K562 (cell line): ENCODE measurements around the gene PLCB3. TPM values are rescaled to one million over a fixed set of nuclear protein-coding genes. Genes with fewer than 3 reads are reported as not detected.
A peak's percentile ranks its signal among the peaks of the same experiment; 100 is the strongest.

Experiments
- BRCA1 ChIP-seq, 2 experiments: fragments of 450-650 bp in 1 of 2; sonication (generic) in 1 of 2; formaldehyde crosslinking in 1 of 2; IDR thresholded peaks; 2 replicates each; pipeline versions ENCODE4 v1.5.0 to v1.6.1; 2017 to 2020; ENCODE audit warnings: mild to moderate bottlenecking in 1 of 2, missing genetic modification reagents in 1 of 2
- CREB1 ChIP-seq, 2 experiments: sonication (generic) in 1 of 2; formaldehyde crosslinking in 1 of 2; IDR thresholded peaks; 2 replicates each; pipeline versions ENCODE4 v1.6.1 to v1.8.0; 2012 to 2022; ENCODE audit warnings: inconsistent platforms in 1 of 2, mild to moderate bottlenecking in 1 of 2, missing genetic modification reagents in 1 of 2, moderate library complexity in 1 of 2
- FOXM1 ChIP-seq, 2 experiments: fragments of 450-650 bp in 1 of 2; sonication (generic) in 1 of 2; formaldehyde crosslinking in 1 of 2; IDR thresholded peaks; 2 replicates each; pipeline versions ENCODE4 v1.6.1 to v1.9.0; 2017 to 2022; ENCODE audit warnings: low read depth in 2 of 2, mild to moderate bottlenecking in 2 of 2, missing genetic modification reagents in 1 of 2, moderate library complexity in 1 of 2
- KDM1A ChIP-seq, 2 experiments: fragments of 450-650 bp; IDR thresholded peaks; 2 replicates each; pipeline ENCODE4 v1.6.1; 2016; ENCODE audit warnings: mild to moderate bottlenecking in 2 of 2
- KDM5B ChIP-seq: fragments of 200-600 bp; sonication (generic); IDR thresholded peaks from 2 replicates; pipeline ENCODE4 v1.6.1; 2012; ENCODE audit warnings: low read depth, mild to moderate bottlenecking, moderate library complexity, low read length, control low read depth, inconsistent platforms; ENCODE audit not compliant: insufficient replicate concordance
- MEF2D ChIP-seq: conservative IDR thresholded peaks from 2 replicates; pipeline ENCODE4 v1.6.1; 2016; ENCODE audit warnings: low read depth, missing genetic modification characterization, missing compliant biosample characterization
- POLR3A ChIP-seq: IDR thresholded peaks from 2 replicates; pipeline ENCODE4 v1.6.1; 2011; ENCODE audit warnings: borderline replicate concordance, mild to moderate bottlenecking, moderate library complexity; ENCODE audit not compliant: insufficient read length, insufficient read depth; ENCODE audit errors: extremely low read depth
- ZFX ChIP-seq: sonication (generic); formaldehyde crosslinking; IDR thresholded peaks from 2 replicates; pipeline ENCODE4 v1.8.0; 2022; ENCODE audit warnings: mild to moderate bottlenecking, missing genetic modification reagents, moderate library complexity
- ZNF41 ChIP-seq: fragments of 250-450 bp; sonication (Bioruptor Pico); conservative IDR thresholded peaks from 2 replicates; pipeline ENCODE4 v1.4.0; 2020; ENCODE audit warnings: mild to moderate bottlenecking
- ZNF668 ChIP-seq: fragments of 250-450 bp; sonication (Bioruptor Pico); IDR thresholded peaks from 2 replicates; pipeline ENCODE4 v1.8.0; 2022; ENCODE audit warnings: mild to moderate bottlenecking, inconsistent platforms
- polyA plus RNA-seq, 8 experiments: library from polyadenylated mRNA; depleted of rRNA in 4 of 8; stranded (reverse) in 5 of 8; unstranded in 3 of 8; fragments of >200 nt; fragmentation: Nextera tagmentation in 2 of 8; fragmentation: Illumina TruSeq in 1 of 8; extraction: Ambion mirVana in 2 of 8; extraction: Trizol in 1 of 8; gene quantifications; 2 replicates each; pipeline versions ENCODE4 v1.2.1 to v1.2.3, GENCODE V29; 2011 to 2014; ENCODE audit warnings: inconsistent platforms in 1 of 8, missing spikeins in 1 of 8
- total RNA-seq, 7 experiments: library from RNA; depleted of rRNA in 6 of 7; stranded (reverse); fragments of >200 nt in 6 of 7; fragmentation: Illumina TruSeq in 2 of 7; extraction: Trizol in 2 of 7; gene quantifications; 2 replicates each; pipeline versions ENCODE4 v1.2.1 to v1.2.3, GENCODE V29; 2011 to 2021; ENCODE audit warnings: low replicate concordance in 1 of 7
- TF ChIP-seq, protein P1 (sequence below): fragments of 200-800 bp; sonication (Bioruptor generic); IDR thresholded peaks from 2 replicates; pipeline ENCODE4 v1.6.1; 2017; ENCODE audit warnings: missing genetic modification characterization, missing compliant biosample characterization
- TF ChIP-seq, protein P2 (sequence below): sonication (generic); formaldehyde crosslinking; IDR thresholded peaks from 2 replicates; pipeline ENCODE4 v1.9.0; 2022; ENCODE audit warnings: mild to moderate bottlenecking, missing genetic modification reagents
- TF ChIP-seq, protein P3 (sequence below), 2 experiments: fragments of 450-650 bp in 1 of 2; sonication (generic) in 1 of 2; formaldehyde crosslinking in 1 of 2; IDR thresholded peaks; 2 replicates each; pipeline versions ENCODE4 v1.7.1 to v1.9.0; 2016 to 2022; ENCODE audit warnings: inconsistent platforms in 1 of 2, mild to moderate bottlenecking in 1 of 2, missing genetic modification reagents in 1 of 2

Gene PLCB3
- total and polyA plus RNA-seq, 9 of the 15 experiments (the other 6 are each of a cell fraction or from before 2014, with no cell fraction given) = 0.31 to 44.8 (median 14.6) TPM

DNA sequence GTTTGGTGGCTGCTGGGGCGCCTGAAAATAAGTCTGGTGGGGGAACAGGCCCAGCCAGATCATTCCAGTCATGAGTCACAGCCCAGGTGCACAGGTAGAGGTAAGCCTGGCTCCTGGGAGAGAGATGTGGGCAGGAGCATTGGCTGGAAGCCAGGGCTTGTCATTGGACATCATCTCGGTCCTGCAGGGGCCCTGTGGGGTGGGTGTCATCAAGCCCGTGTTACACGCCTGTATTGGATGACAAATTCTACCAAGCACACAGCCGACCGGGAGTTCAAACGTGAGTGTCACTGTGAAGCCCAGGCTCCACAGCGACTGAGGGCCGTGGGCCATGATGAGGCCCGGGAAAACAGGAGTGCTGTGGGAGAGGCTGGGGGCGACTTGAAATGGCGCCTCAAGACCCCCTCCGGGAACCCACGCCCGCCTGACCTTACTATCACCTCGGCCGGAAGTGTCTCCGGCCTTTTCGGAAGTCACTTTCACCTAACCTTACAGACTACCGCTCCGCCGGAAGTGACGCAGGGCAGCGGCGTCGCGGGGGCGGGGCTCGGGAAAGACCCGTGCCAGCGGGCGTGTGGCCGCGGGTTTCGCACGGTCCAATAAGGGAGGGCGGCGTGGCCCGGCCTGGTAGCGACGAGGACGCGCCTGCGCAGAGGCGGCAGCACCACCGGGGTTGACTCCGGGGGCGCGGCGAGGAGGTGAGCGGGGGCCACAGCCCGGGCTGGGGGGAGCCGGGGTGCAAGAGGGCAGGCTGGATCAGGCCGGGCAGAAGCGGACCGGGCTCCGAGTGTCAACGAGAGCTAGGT is 10.7 kb upstream of the PLCB3 start, which contains the start of gene FKBP2 (continued):
- TF ChIP-seq BRCA1 (IDR thresholded peaks at IDR 0.05) = no peak
- no peak for TF ChIP-seq BRCA1 (CRISPR knock-in tag; IDR thresholded peaks at IDR 0.05)
- peak; percentile 90 for TF ChIP-seq ZFX (CRISPR knock-in tag)
- TF ChIP-seq KDM1A (IDR thresholded peaks at IDR 0.05) = no peak
- TF ChIP-seq ZNF668 (CRISPR knock-in tag) = no peak
- TF ChIP-seq FOXM1 (IDR thresholded peaks at IDR 0.05; ENCODE audit: low read depth) = peak; percentile 86
- TF ChIP-seq FOXM1 (CRISPR knock-in tag; IDR thresholded peaks at IDR 0.05; ENCODE audit: low read depth) = no peak; the same call in 1 of the 2 replicates
- TF ChIP-seq MEF2D (tag) = no peak
- TF ChIP-seq ZNF41 (CRISPR knock-in tag) = no peak
- TF ChIP-seq, protein P1, sequence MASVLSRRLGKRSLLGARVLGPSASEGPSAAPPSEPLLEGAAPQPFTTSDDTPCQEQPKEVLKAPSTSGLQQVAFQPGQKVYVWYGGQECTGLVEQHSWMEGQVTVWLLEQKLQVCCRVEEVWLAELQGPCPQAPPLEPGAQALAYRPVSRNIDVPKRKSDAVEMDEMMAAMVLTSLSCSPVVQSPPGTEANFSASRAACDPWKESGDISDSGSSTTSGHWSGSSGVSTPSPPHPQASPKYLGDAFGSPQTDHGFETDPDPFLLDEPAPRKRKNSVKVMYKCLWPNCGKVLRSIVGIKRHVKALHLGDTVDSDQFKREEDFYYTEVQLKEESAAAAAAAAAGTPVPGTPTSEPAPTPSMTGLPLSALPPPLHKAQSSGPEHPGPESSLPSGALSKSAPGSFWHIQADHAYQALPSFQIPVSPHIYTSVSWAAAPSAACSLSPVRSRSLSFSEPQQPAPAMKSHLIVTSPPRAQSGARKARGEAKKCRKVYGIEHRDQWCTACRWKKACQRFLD (CRISPR knock-in tag) = peak; percentile 70; the same call in 1 of the 2 replicates
- TF ChIP-seq CREB1 (IDR thresholded peaks at IDR 0.05) = peak; percentile 93
- TF ChIP-seq CREB1 (CRISPR knock-in tag; IDR thresholded peaks at IDR 0.05) = peak; percentile 95
- TF ChIP-seq POLR3A = no peak
- TF ChIP-seq, protein P2, sequence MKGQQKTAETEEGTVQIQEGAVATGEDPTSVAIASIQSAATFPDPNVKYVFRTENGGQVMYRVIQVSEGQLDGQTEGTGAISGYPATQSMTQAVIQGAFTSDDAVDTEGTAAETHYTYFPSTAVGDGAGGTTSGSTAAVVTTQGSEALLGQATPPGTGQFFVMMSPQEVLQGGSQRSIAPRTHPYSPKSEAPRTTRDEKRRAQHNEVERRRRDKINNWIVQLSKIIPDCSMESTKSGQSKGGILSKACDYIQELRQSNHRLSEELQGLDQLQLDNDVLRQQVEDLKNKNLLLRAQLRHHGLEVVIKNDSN (CRISPR knock-in tag) = peak; percentile 67
- TF ChIP-seq KDM5B = peak; percentile 92
- TF ChIP-seq, protein P3, sequence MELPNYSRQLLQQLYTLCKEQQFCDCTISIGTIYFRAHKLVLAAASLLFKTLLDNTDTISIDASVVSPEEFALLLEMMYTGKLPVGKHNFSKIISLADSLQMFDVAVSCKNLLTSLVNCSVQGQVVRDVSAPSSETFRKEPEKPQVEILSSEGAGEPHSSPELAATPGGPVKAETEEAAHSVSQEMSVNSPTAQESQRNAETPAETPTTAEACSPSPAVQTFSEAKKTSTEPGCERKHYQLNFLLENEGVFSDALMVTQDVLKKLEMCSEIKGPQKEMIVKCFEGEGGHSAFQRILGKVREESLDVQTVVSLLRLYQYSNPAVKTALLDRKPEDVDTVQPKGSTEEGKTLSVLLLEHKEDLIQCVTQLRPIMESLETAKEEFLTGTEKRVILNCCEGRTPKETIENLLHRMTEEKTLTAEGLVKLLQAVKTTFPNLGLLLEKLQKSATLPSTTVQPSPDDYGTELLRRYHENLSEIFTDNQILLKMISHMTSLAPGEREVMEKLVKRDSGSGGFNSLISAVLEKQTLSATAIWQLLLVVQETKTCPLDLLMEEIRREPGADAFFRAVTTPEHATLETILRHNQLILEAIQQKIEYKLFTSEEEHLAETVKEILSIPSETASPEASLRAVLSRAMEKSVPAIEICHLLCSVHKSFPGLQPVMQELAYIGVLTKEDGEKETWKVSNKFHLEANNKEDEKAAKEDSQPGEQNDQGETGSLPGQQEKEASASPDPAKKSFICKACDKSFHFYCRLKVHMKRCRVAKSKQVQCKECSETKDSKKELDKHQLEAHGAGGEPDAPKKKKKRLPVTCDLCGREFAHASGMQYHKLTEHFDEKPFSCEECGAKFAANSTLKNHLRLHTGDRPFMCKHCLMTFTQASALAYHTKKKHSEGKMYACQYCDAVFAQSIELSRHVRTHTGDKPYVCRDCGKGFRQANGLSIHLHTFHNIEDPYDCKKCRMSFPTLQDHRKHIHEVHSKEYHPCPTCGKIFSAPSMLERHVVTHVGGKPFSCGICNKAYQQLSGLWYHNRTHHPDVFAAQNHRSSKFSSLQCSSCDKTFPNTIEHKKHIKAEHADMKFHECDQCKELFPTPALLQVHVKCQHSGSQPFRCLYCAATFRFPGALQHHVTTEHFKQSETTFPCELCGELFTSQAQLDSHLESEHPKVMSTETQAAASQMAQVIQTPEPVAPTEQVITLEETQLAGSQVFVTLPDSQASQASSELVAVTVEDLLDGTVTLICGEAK (IDR thresholded peaks at IDR 0.05) = peak; percentile 95
- TF ChIP-seq, protein P3 (CRISPR knock-in tag; IDR thresholded peaks at IDR 0.05) = no peak
